HG03108 (cell line): Measurements from ENCODE around the gene GTSE1.
"Not testable (repeated sequence)": the region's sequence is repeated elsewhere in the genome, so short reads cannot be mapped to it uniquely, and the experiment has no call there.

Experiments used
- ATAC-seq: cut with Tn5 transposase; IDR thresholded peaks from one replicate; pipeline ENCODE4 v1.9.1; 2021; ENCODE audit warnings: moderate library complexity; ENCODE audit not compliant: unreplicated experiment

GTSE1 gene

DNA sequence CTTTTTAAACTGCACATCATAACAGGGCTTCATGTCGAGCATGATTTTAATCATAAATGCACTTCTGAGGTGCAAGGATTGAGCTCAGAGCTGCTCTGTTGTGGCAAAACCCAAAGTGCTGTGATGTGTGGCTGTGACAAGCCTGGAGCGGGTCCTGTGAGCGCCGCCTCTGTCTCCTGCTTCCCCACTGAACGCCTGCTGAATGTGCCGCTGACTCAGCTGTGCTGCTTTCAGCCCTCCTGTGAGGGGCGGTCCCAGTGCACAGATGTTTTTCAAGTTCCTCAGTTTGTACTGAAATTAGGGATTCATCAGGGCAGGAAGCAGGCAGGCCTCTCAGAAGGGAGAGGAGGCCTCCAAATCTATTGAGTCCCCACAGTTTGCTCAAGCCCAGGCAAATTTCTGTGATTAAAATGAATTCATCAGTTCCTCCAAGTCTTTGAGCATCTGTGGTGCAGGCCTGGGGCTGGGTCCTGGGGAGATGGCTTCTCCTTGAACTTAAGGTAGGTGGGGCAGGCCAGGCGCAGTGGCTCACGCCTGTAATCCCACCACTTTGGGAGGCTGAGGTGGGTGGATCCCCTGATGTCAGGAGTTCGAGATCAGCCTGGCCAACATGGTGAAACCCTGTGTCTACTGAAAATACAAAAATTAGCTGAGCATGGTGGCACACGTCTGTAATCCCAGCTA is 3.0 kb upstream of the GTSE1 start:
- no peak for ATAC-seq

DNA sequence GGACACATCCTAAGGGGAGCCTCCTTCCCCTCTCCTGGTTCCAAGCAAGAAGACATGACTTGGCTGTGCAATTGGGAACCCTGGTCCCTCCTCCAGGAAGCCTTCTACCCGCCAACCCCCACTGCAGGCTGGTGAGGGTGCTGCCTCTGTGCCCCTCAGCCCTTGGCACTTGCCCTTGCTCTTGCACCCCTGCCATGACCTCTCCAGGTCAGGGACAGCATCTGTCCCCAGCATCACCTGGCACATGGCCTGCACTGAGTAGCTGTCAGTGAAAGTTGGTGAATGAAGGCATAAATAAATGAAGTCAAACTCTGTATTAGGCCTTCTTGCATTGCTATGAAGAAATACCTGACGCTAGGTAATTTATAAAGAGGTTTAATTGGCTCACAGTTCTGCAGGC is 1.9 kb upstream of the GTSE1 start:
- no peak for ATAC-seq

DNA sequence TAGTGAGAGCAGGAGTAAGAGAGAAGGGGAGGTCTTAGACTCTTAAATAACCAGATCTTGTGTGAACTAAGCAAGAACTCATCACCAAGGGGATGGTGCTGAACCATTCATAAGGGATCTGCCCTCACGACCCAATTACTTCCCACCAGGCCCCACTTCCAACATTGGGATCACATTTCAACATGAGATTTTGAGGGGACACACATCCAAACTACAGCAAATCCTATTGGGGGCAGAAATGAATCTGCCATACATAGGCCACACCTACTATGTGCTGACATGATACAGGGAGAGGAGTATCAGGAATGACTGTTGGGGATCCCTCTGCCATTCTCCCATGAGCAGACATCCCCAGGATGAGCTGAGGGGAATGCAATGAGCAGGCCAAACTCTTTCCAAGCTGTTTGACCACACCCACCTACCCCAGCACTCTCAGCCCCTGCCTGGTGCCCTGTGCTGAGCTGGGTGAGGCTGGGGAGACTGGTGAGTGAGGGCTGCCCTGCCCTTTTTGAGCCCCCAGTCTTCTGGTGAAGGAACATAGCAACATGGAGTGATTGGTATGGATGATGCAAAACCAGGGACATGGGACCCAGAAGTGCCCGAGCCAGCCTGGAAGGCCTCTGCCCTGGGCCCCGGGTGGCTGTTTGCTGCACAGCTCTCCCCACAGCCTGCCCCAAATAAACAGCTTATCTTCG is 1.2 kb upstream of the GTSE1 start:
- no peak for ATAC-seq

DNA sequence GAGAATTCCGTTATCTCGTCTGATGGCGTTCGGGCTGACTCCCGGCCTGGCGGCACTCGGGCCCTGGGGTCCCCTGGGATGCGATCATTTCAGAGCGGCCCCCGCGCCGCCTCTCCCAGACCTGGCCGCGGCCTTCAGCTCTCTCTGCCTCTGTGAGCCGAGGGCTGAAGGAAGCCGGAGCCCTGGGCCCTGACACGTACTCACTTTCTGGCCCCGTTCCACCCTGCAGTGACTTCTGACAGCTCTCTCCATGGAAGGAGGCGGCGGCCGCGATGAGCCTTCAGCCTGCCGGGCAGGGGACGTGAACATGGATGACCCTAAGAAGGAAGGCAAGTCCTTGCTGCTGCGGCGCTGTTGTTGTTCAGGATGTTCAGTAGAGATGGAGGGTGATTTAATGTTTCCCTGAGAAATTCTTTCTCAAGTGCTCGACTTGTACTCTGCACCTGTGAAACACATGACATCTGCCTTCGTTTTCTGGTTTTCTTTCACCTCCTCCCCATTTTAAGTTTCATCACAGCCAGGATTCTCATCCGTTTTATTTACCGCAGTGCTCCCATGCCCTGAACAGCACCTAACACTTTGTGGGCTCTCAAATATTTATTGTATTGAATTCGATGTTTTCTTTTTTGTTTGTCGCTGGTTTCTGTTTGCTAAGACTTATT is 612 bp downstream of the GTSE1 start:
- ATAC-seq = no peak

DNA sequence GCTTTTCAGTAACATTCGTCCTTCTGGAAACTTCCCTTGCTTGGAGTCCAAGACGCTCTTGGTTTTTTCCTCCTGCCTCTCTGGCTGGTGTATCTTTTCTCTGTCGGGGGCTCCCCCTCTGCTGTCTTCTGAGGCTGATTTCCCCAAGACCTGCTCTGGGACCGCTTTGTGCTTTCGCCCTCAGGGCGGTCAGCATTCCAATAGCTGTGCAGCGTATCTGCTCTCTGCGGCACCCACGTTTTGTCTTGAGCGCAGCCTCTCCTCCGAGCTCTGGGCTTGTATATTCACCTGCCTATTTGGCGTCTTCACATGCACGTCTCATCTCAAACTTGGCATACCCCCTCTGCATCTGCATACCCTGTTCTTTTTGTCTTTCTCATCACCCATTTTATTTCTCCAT is 2.4 kb downstream of the GTSE1 start:
- no peak for ATAC-seq

DNA sequence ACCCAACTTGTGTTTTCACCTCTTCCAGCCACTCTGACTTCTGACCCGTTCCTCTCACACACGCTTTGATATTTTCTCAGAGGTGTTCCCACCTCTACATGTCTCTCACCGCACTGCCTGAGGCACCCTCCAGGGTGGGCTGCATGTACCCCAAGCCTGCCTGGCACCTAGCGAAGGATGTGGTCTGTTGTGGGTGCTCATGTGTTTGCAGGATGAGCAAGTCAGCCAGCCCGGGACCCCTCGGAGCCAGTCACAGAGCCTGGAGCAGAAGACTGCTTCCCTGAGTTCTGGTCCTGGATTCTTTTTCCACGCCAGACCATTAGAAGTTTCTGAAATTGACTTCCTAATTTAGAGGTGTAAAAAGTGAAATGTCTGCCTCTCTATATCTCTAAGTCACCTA is 3.8 kb downstream of the GTSE1 start:
- ATAC-seq = no peak

DNA sequence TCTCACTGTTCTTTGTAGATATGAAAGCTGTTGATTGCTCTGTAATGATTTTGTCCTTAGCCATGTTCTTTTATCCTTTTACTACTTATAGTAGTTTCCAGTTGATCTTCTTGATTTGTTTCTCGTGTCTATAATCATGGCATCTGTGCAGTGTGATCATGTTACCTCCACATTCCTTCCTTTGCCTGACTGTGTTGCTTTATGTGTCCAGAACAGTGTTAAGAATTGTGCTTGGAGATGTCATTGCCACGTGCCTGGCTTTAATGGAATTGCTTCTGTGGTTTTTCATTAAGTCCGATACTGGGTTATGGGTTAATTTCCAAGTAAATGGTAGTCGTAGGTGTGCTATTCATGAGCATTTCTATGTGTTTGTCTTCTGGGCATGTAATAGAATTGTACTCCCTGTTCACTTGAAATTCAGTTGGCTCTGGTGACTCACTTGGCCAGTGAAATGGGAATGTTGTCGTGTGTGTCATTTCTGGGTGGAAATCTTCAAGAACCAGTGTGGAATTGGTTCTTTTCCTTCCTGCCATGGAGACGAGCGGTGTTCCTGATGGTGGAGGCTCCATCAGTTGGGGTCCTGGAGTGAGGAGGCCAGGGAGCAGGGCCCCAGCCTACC is 6.8 kb downstream of the GTSE1 start:
- no peak for ATAC-seq

DNA sequence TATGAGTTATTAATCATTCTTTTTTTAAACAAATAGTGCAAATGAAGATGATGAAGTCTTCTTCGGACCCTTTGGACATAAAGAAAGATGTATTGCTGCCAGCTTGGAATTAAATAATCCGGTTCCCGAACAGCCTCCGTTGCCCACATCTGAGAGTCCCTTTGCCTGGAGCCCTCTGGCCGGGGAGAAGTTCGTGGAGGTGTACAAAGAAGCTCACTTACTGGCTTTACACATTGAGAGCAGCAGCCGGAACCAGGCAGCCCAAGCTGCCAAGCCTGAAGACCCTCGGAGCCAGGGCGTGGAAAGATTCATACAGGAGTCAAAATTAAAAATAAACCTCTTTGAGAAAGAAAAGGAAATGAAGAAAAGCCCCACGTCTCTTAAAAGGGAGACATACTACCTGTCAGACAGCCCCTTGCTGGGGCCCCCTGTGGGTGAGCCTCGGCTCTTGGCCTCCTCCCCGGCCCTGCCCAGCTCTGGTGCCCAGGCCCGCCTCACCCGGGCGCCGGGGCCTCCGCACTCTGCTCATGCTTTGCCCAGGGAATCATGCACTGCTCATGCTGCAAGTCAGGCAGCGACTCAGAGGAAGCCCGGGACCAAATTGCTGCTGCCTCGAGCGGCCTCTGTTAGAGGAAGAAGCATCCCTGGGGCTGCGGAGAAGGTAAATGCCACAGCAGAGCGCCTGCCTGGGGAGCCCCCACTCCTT is 11.8 kb downstream of the GTSE1 start:
- ATAC-seq = no peak

DNA sequence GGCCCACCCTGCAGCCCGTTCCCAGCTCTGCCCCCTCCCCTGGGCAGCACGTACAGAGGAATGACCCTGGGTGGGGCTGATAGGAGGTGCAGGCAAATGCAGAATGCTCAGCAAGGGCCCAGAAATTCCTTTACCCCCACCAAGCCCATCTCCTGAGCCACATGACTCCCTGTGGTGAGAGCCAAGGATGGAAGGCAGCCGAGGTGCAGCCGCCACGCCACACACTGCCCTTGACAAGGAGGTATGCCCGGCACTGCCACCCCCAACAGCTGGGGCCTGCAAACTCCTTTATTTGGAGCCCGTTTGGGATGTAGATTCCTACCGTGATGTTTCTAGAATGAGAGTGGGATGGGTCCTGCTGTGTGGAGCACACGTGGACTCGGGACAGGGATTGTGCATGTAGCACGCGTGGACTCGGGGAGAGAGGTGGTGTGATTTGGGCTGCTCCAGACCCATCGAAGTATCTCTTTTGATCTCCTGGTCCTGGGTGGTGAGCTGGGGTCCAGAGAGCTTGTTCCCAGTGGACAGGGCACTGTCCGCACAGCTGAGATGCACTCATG is 12.9 kb downstream of the GTSE1 start:
- ATAC-seq = no peak

DNA sequence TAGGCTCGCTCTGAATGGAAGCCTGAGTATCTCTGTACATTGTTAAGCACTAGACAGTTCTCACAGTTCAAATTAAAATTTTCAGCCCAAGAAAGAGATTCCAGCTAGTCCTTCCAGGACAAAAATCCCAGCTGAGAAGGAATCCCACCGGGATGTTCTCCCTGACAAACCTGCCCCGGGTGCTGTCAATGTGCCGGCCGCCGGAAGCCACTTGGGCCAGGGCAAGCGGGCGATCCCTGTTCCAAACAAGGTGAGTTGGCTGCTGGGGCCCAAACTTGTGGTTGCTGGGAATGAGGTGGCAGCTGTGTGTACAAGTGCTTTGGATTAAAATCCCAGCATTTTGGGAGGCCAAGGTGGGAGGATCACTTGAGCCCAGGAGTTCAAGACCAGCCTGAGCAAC is 15.4 kb downstream of the GTSE1 start:
- no peak for ATAC-seq

DNA sequence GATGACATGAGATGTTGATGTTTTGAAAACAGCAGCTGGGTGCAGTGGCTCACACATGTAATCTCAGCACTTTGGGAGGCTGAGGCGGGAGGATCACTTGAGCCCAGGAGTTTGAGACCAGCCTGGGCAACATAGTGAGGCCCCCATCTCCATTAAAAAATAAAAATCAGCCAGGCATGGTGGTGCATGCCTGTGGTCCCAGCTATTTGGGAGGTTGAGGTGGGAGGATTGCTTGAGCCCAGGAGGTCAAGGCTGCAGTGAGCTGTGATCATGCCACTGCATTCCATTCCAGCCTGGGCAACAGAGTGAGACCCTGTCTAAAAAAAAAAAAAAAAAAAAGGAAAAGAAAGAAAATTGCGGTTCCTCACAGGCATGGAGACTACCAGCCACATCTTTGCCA is 16.2 kb downstream of the GTSE1 start:
- ATAC-seq = not testable (repeated sequence)

DNA sequence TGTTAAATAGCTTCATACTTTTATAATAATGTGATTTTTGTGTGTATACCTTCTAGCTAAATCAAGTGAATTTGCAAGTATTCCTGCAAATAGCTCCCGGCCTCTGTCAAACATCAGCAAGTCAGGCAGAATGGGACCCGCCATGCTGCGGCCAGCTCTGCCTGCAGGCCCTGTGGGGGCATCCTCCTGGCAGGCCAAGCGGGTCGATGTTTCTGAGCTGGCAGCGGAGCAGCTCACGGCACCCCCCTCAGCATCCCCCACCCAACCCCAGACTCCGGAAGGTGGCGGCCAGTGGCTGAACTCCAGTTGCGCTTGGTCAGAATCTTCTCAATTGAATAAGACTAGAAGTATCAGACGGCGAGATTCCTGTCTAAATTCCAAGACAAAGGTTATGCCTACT is 19.3 kb downstream of the GTSE1 start:
- no peak for ATAC-seq

DNA sequence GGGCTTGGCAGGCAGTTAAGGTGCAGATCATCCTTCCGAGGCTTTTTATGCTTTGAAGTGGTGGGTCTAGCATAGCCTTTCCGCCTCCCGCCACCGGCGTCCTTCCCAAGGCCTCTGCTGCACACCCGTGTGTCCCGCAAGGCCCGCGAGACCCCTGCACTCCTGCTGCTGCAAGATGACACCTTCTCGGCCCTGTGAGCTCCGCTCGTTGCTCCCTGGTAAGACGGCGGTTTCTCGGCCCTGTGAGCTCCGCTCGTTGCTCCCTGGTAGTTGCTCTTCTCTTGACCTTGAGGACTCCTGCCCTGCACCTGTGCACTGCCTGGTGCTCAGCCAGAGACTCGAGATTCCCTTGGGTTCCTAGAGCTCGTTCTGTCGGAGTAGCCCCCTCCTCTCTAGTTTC is 21.0 kb downstream of the GTSE1 start:
- no peak for ATAC-seq

DNA sequence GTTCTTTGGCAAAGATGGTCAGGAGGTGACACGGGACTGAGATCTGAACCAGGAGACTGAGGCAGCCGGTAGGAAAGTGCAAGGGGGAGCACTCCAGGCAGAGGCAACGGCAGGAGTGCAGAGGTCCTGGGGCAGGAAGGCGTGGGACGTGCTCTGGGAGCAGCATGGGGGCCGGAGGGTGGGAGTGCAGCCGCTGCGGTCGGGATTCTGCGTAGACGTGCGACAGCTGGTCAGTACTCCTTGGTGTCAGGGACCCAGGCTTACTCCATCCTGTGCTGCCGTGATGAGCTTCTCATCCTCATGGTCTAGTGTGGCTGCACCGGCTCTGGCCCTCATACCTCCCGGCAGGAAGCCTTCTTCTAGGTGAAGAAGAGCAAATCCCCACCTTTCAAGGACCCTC is 21.9 kb downstream of the GTSE1 start:
- no peak for ATAC-seq

DNA sequence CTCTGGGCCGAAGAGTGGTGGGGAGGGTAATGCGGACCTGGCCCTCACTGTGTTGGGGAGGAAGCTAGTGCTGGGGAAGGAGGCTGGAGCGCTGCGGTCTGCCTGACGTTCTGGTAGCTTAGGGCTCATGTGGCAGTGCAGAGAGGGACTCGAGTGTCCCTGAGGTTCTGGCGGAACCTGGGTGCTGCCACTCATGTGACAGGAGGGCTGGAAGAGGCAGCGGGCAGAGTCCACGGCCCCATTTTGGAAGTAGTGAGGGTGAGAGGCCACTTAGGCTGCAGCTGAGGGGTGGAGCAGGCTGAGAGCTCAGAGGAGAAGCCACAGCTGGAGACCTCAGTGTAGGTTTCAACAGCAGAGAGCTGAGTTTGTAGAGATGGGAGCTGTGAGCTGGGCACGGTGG is 22.6 kb downstream of the GTSE1 start:
- no peak for ATAC-seq

DNA sequence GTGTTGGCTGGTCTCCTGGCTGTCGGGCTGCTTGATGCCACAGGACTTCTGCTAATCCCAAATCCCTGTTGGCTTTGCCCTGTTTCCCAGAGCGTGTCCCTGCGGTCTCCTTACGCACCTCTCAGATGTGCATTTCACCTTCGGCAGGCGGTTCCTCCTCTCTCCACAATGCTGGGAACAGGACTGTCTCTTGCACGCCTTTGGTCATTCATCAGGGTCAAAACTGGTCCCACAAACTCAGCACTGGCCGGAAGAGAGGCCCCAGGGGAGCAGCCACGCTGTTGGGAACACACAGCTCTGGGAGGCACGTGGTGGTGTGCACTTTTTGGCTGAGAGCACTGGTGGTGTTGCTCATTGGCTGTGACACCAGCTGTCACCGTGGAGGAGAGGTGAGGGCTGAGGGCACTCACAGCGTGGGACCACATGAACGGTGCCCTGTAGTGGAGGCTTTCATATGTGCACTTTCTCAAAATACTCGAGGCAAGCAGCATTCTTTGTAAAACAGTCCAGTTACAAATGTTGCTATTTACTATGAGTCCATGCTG is 23.6 kb downstream of the GTSE1 start:
- no peak for ATAC-seq

DNA sequence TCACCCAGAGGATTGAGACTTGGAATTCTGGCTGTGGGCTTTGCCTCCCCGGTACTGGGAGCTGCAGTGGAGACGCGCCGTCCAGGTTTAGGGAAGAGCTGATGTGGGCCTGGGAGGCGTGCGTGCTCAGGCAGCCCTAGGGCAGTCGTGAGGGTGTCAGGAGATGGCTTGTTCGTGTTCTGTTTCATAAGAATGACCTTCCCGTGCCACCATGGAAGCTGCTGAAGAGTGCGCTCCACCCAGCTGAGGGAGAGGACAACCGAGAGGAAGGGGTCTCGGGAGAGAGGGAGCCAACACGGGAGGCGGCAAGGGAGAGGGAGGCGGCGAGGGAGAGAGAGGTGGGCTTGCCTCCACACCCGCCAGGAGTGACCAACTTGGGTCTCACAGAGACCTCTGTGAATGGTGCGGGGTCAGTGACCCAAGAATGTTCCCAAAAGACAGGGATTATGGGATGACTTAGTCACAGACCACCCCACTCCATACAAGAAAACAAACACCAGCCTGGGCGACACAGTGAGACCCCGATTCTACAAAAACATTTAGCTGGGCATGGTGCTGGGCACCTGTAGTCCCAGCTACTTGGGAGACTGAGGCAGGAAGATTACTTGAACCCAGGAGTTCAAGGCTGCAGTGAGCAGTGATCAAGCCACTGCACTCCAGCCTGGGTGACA is 24.2 kb downstream of the GTSE1 start:
- ATAC-seq = no peak

DNA sequence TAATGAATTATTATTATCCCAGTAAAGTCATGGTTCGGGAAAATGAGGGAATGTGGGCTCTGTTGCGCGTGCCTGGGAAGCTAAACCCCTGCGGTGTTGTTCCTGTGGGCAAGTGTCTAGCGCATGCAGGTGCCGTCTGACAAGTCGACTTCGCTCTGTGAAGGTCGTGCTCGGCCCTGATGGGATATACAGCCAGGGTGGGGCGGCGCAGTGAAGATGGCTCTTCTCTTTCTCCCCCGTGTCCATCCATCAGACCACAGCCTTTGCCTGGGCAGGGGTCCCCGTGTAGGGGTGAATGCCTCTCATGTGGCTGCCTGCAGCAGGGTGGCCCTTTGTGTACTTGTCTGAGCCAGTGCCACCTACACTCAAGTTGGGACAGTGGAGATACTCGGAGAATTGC is 26.0 kb downstream of the GTSE1 start:
- no peak for ATAC-seq

DNA sequence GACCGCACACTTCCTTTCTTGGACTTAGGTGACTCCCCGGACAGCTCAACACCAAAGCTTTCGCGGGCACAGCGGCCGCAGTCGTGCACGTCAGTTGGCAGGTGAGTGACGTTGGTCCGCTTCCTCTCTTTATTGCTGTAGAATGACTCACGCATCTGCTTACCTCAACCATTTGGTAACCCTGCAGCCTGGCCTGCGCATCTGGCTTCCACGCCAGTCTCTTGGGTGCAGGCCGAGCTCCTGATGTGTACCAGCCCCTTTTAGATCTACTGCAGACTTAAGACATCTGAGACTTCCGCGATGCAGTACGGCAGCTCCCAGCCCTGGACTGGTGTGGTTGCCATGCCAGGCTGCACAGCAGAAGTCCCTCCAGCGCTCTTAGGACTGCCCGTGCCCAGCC is 26.5 kb downstream of the GTSE1 start:
- no peak for ATAC-seq

DNA sequence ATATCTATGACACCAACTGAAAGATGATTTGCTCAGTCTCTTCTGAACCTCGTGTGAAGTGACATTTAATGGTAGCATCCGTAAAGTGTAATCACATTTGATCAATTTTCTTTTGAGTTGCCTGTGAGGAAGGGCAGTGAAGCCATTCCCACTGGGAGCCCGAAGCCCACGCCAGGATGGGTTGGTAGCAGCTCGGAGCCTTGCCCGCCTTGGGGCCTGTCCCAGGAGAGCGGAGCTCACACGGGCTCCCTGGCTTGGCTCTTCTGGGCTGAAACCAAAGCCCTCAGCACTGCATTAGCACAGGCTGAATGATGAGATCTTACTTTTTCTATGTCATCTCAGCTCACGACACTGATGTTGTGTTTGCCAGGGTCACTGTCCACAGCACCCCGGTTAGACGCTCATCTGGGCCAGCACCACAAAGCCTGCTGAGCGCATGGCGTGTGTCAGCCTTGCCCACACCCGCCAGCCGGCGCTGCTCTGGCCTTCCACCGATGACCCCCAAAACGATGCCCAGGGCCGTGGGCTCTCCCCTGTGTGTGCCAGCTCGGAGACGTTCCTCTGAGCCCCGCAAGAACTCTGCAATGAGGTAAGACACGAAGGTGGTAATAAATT is 29.5 kb downstream of the GTSE1 start:
- ATAC-seq = no peak
